GM12878 (cell line): Measurements from ENCODE around the gene IL19. TPM values are rescaled to one million over a fixed set of nuclear protein-coding genes. Genes with fewer than 3 reads are reported as not detected.

Source experiments
- BACH1 ChIP-seq: fragments of 450-650 bp; IDR thresholded peaks from 2 replicates; pipeline ENCODE4 v1.6.1; 2017; ENCODE audit warnings: mild to moderate bottlenecking, borderline replicate concordance
- BRCA1 ChIP-seq: IDR thresholded peaks from 2 replicates; pipeline ENCODE4 v1.6.1; 2011; ENCODE audit warnings: low read depth, low read length, improper control_type of control experiment
- DPF2 ChIP-seq: fragments of 450-650 bp; IDR thresholded peaks from 2 replicates; pipeline ENCODE4 v1.6.1; 2017; ENCODE audit warnings: mild to moderate bottlenecking
- EGR1 ChIP-seq, 2 experiments: IDR thresholded peaks; 1 replicate in 1 of 2; 2 replicates in 1 of 2; pipeline ENCODE4 v1.6.1; 2011 to 2012; ENCODE audit warnings: low read depth in 2 of 2, low read length in 2 of 2, borderline replicate concordance in 1 of 2, mild to moderate bottlenecking in 1 of 2, moderate library complexity in 1 of 2
- EZH2 ChIP-seq: IDR thresholded peaks from 2 replicates; pipeline ENCODE4 v1.6.1; 2012; ENCODE audit warnings: low read depth, mild to moderate bottlenecking, control low read depth, inconsistent platforms, low read length, borderline replicate concordance; ENCODE audit not compliant: control insufficient read depth
- FOXK2 ChIP-seq: fragments of 450-650 bp; IDR thresholded peaks from 2 replicates; pipeline ENCODE4 v1.6.1; 2017; ENCODE audit warnings: mild to moderate bottlenecking, moderate library complexity
- JUNB ChIP-seq: IDR thresholded peaks from 2 replicates; pipeline ENCODE4 v1.6.1; 2016; ENCODE audit warnings: antibody characterized with exemption, mild to moderate bottlenecking
- JUND ChIP-seq: IDR thresholded peaks from 2 replicates; pipeline ENCODE4 v1.6.1; 2012; ENCODE audit warnings: low read depth, mild to moderate bottlenecking, low read length, improper control_type of control experiment, moderate library complexity
- KDM1A ChIP-seq: fragments of 200-600 bp; sonication (generic); IDR thresholded peaks from 2 replicates; pipeline ENCODE4 v1.6.1; 2016; ENCODE audit warnings: borderline replicate concordance
- NFXL1 ChIP-seq: fragments of 450-650 bp; IDR thresholded peaks from 2 replicates; pipeline ENCODE4 v1.6.1; 2017; ENCODE audit warnings: antibody characterized with exemption, mild to moderate bottlenecking, borderline replicate concordance
- NFYA ChIP-seq: IDR thresholded peaks from 2 replicates; pipeline ENCODE4 v1.6.1; 2011; ENCODE audit warnings: low read depth, mild to moderate bottlenecking, low read length, improper control_type of control experiment, borderline replicate concordance
- NFYB ChIP-seq: IDR thresholded peaks from 2 replicates; pipeline ENCODE4 v1.6.1; 2011; ENCODE audit warnings: low read depth, mild to moderate bottlenecking, low read length, improper control_type of control experiment, moderate library complexity; ENCODE audit not compliant: insufficient read depth
- PAX8 ChIP-seq: fragments of 450-650 bp; IDR thresholded peaks from 2 replicates; pipeline ENCODE4 v1.6.1; 2017; ENCODE audit warnings: mild to moderate bottlenecking, moderate library complexity
- RB1 ChIP-seq: fragments of 450-650 bp; formaldehyde crosslinking; IDR thresholded peaks from 2 replicates; pipeline ENCODE4 v1.6.1; 2017; ENCODE audit warnings: mild to moderate bottlenecking, borderline replicate concordance
- SIN3A ChIP-seq: IDR thresholded peaks from 2 replicates; pipeline ENCODE4 v1.6.1; 2012; ENCODE audit warnings: low read depth, low read length, improper control_type of control experiment
- TARDBP ChIP-seq: IDR thresholded peaks from 2 replicates; pipeline ENCODE4 v1.6.1; 2016; ENCODE audit warnings: borderline replicate concordance
- TBL1XR1 ChIP-seq: IDR thresholded peaks from 2 replicates; pipeline ENCODE4 v1.6.1; 2012; ENCODE audit warnings: low read depth, low read length, improper control_type of control experiment
- YBX1 ChIP-seq: fragments of 450-650 bp; IDR thresholded peaks from 2 replicates; pipeline ENCODE4 v1.6.1; 2016; ENCODE audit warnings: antibody characterized with exemption
- ZBED1 ChIP-seq: IDR thresholded peaks from 2 replicates; pipeline ENCODE4 v1.6.1; 2016; ENCODE audit warnings: borderline replicate concordance
- ZNF622 ChIP-seq: fragments of 450-650 bp; IDR thresholded peaks from 2 replicates; pipeline ENCODE4 v1.6.1; 2017; ENCODE audit warnings: mild to moderate bottlenecking, inconsistent platforms
- polyA plus RNA-seq, 11 experiments: library from polyadenylated mRNA; depleted of rRNA in 4 of 11; unstranded in 6 of 11; stranded (reverse) in 5 of 11; fragments of >200 nt; fragmentation: Nextera tagmentation in 4 of 11; fragmentation: Illumina TruSeq in 1 of 11; extraction: Ambion mirVana in 4 of 11; extraction: Trizol in 1 of 11; gene quantifications; 1 replicate in 1 of 11; 2 replicates in 10 of 11; pipeline versions ENCODE4 v1.2.1 to v1.2.3, GENCODE V29; 2011 to 2016; ENCODE audit warnings: inconsistent platforms in 2 of 11, missing spikeins in 2 of 11, low read depth in 1 of 11
- total RNA-seq, 4 experiments: library from RNA; depleted of rRNA in 3 of 4; stranded (reverse); fragments of >200 nt in 3 of 4; fragmentation: Illumina TruSeq in 1 of 4; extraction: Trizol in 1 of 4; gene quantifications; 2 replicates each; pipeline versions ENCODE4 v1.2.1 to v1.2.3, GENCODE V29; 2013 to 2021
- TF ChIP-seq, protein P1 (sequence below): IDR thresholded peaks from 2 replicates; pipeline ENCODE4 v1.6.1; 2011; ENCODE audit warnings: mild to moderate bottlenecking, low read depth, low read length, moderate library complexity; ENCODE audit not compliant: insufficient replicate concordance
- TF ChIP-seq, protein P2 (sequence below): fragments of 450-650 bp; IDR thresholded peaks from 2 replicates; pipeline ENCODE4 v1.6.1; 2017; ENCODE audit warnings: mild to moderate bottlenecking, moderate library complexity
- TF ChIP-seq, protein P3 (sequence below): fragments of 450-650 bp; IDR thresholded peaks from 2 replicates; pipeline ENCODE4 v1.6.1; 2018; ENCODE audit warnings: mild to moderate bottlenecking, low read depth, moderate library complexity; ENCODE audit not compliant: partially characterized antibody
- TF ChIP-seq, protein P4 (sequence below): fragments of 150-350 bp; IDR thresholded peaks from 2 replicates; pipeline ENCODE4 v1.6.1; 2014; ENCODE audit warnings: mild to moderate bottlenecking, low read depth, low read length

The IL19 gene
- total and polyA plus RNA-seq, 10 of the 15 experiments (the other 5 are each of a cell fraction or from before 2014, with no cell fraction given), result 0.10 to 0.73 (median 0.28) TPM; not detected in 6

DNA sequence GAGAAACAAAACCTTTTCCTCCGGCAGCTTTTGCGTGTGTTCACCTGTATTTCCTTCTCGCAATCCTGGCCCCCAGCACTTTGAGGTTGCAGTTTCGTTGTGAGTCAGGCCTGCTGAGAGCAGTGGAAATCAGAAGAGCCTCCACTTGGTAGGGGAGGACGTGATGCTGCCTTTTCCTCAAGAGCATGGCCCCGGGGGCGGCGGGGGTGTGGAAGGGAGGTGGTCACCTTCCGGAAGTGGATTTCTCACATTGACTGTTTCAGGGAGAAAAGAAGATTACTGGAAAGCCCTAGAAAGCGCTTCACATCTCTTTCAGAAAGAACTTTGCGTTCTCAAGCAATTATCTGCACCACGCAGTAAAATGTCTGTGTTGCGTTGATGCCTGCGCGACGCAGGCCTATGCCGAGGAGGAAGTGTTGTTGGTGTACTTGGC, 13.9 kb downstream of the IL19 start (continued):
- TF ChIP-seq YBX1 (no peak), BRCA1 (no peak), RB1 (no peak), BACH1 (no peak), NFXL1 (no peak), DPF2 (peak; percentile 96), ZBED1 (peak; percentile 92), KDM1A (no peak), ZNF622 (no peak), JUNB (peak; percentile 97), SIN3A (no peak), PAX8 (no peak), TBL1XR1 (peak; percentile 90), TARDBP (no peak), NFYB (no peak), EGR1 (IDR thresholded peaks at IDR 0.05; ENCODE audit: borderline replicate concordance in 1 of 2, low read depth in 2 of 2, low read length in 2 of 2) (peak; percentile 61 to 100), FOXK2 (no peak), NFYA (no peak), JUND (peak; percentile 96), EZH2 (no peak)
- TF ChIP-seq, protein P1, sequence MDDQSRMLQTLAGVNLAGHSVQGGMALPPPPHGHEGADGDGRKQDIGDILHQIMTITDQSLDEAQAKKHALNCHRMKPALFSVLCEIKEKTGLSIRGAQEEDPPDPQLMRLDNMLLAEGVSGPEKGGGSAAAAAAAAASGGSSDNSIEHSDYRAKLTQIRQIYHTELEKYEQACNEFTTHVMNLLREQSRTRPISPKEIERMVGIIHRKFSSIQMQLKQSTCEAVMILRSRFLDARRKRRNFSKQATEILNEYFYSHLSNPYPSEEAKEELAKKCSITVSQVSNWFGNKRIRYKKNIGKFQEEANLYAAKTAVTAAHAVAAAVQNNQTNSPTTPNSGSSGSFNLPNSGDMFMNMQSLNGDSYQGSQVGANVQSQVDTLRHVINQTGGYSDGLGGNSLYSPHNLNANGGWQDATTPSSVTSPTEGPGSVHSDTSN, result no peak
- TF ChIP-seq, protein P2, sequence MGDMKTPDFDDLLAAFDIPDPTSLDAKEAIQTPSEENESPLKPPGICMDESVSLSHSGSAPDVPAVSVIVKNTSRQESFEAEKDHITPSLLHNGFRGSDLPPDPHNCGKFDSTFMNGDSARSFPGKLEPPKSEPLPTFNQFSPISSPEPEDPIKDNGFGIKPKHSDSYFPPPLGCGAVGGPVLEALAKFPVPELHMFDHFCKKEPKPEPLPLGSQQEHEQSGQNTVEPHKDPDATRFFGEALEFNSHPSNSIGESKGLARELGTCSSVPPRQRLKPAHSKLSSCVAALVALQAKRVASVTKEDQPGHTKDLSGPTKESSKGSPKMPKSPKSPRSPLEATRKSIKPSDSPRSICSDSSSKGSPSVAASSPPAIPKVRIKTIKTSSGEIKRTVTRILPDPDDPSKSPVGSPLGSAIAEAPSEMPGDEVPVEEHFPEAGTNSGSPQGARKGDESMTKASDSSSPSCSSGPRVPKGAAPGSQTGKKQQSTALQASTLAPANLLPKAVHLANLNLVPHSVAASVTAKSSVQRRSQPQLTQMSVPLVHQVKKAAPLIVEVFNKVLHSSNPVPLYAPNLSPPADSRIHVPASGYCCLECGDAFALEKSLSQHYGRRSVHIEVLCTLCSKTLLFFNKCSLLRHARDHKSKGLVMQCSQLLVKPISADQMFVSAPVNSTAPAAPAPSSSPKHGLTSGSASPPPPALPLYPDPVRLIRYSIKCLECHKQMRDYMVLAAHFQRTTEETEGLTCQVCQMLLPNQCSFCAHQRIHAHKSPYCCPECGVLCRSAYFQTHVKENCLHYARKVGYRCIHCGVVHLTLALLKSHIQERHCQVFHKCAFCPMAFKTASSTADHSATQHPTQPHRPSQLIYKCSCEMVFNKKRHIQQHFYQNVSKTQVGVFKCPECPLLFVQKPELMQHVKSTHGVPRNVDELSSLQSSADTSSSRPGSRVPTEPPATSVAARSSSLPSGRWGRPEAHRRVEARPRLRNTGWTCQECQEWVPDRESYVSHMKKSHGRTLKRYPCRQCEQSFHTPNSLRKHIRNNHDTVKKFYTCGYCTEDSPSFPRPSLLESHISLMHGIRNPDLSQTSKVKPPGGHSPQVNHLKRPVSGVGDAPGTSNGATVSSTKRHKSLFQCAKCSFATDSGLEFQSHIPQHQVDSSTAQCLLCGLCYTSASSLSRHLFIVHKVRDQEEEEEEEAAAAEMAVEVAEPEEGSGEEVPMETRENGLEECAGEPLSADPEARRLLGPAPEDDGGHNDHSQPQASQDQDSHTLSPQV, result no peak
- TF ChIP-seq, protein P3, sequence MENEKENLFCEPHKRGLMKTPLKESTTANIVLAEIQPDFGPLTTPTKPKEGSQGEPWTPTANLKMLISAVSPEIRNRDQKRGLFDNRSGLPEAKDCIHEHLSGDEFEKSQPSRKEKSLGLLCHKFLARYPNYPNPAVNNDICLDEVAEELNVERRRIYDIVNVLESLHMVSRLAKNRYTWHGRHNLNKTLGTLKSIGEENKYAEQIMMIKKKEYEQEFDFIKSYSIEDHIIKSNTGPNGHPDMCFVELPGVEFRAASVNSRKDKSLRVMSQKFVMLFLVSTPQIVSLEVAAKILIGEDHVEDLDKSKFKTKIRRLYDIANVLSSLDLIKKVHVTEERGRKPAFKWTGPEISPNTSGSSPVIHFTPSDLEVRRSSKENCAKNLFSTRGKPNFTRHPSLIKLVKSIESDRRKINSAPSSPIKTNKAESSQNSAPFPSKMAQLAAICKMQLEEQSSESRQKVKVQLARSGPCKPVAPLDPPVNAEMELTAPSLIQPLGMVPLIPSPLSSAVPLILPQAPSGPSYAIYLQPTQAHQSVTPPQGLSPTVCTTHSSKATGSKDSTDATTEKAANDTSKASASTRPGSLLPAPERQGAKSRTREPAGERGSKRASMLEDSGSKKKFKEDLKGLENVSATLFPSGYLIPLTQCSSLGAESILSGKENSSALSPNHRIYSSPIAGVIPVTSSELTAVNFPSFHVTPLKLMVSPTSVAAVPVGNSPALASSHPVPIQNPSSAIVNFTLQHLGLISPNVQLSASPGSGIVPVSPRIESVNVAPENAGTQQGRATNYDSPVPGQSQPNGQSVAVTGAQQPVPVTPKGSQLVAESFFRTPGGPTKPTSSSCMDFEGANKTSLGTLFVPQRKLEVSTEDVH, result no peak
- TF ChIP-seq, protein P4, sequence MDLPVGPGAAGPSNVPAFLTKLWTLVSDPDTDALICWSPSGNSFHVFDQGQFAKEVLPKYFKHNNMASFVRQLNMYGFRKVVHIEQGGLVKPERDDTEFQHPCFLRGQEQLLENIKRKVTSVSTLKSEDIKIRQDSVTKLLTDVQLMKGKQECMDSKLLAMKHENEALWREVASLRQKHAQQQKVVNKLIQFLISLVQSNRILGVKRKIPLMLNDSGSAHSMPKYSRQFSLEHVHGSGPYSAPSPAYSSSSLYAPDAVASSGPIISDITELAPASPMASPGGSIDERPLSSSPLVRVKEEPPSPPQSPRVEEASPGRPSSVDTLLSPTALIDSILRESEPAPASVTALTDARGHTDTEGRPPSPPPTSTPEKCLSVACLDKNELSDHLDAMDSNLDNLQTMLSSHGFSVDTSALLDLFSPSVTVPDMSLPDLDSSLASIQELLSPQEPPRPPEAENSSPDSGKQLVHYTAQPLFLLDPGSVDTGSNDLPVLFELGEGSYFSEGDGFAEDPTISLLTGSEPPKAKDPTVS, result peak; percentile 87; the same call in 1 of the 2 replicates
